ENCODE data around the gene IGF2BP3.

Gene IGF2BP3

GRCh38 chr7:23306936-23307521 is 163.3 kb downstream of the IGF2BP3 start:
- POLR2A ChIA-PET, result no interaction called here
- TF ChIP-seq, protein P1, sequence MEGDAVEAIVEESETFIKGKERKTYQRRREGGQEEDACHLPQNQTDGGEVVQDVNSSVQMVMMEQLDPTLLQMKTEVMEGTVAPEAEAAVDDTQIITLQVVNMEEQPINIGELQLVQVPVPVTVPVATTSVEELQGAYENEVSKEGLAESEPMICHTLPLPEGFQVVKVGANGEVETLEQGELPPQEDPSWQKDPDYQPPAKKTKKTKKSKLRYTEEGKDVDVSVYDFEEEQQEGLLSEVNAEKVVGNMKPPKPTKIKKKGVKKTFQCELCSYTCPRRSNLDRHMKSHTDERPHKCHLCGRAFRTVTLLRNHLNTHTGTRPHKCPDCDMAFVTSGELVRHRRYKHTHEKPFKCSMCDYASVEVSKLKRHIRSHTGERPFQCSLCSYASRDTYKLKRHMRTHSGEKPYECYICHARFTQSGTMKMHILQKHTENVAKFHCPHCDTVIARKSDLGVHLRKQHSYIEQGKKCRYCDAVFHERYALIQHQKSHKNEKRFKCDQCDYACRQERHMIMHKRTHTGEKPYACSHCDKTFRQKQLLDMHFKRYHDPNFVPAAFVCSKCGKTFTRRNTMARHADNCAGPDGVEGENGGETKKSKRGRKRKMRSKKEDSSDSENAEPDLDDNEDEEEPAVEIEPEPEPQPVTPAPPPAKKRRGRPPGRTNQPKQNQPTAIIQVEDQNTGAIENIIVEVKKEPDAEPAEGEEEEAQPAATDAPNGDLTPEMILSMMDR (IDR thresholded peaks at IDR 0.05; ENCODE audit: control extremely low read depth, extremely low read depth, low read depth, missing control alignments), result no peak
- DNase-seq (ENCODE audit: extremely low spot score), result no peak
- CTCF ChIA-PET, result interaction anchor here (1.2 kb wide), 1 partner anchor 30 kb away, joined by 3 read pairs; no protein-coding TSS in a partner anchor

DNA sequence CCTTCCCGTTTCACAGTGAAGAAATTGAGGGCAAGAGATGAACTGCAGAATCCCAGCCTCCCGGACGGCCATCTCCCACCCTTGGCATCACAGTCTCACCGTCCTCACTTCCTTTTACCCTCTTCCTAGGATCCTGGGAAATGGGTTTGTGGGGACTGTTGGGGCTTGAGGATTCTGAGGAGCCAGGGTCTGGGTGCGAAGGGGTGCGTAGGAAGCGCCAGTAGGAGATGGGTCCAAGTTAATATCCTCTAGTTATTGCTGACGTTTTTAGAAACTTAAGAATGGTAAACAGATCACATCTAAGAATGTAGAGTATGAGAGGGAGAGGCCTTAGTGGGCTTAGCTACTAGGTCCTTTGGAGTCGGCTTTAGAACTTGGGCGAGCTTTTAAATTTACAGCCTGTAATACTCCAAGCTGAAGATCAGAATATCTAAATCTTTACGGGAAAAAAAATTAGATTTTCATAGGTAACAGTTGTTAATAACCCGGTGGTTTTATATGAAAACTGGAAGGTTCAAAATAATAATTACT is 170.5 kb downstream of the IGF2BP3 start:
- ChIA-PET POLR2A (no interaction called here), CTCF (interaction anchor here (0.9 to 11.9 kb wide), 6 partner anchors 10 to 130 kb away, joined by 3 to 132 read pairs (median 4); no protein-coding TSS in a partner anchor)
- TF ChIP-seq, protein P1 (IDR thresholded peaks at IDR 0.05; ENCODE audit: control extremely low read depth, extremely low read depth, low read depth, missing control alignments), result no peak
- no peak for DNase-seq (ENCODE audit: extremely low spot score)

DNA sequence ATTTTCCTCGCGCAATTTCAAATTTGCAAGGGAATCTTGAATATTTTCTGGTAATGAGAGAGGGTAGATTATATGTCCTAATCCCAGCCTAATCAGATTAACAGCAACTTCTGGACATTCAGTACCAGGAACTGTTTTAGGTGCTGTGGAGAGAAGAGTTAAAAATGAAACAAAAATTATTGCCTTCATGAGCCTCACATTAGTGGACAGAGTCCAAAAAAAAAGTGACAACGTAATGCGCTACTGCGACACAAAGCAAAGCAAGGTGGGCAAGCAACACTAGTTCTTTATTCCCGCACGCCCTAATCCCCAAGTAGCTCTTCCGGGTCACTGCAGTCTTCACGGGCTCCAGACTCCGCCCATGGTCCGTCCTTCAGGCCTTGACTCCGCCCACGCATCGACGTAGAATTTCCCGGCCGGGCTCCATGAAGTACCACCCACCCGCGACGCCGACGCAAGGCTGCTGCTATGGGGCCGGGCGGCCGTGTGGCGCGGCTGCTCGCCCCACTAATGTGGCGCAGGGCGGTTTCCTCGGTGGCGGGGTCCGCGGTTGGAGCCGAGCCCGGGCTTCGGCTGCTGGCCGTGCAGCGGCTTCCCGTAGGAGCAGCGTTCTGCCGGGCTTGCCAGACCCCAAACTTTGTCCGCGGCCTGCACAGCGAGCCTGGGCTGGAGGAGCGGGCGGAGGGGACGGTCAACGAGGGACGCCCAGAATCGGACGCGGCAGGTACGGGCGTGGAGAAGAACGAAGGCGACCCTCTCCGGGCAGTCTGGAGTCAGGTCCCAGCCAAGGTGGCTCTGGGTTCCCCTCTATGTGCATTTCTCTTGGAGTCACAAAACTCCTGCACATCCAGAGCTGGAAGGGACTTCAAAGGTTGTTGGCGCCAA is 171.2 kb downstream of the IGF2BP3 start, which contains the start of gene MALSU1:
Gene MALSU1, plus strand, starts transcription at position 455 of the 885 bp plus-strand sequence. Its CDS starts 14 bp downstream, at position 469.
- DNase-seq (ENCODE audit: extremely low spot score), result peak; percentile 96
- ChIA-PET POLR2A (interaction anchor here (0.8 to 1.0 kb wide), 3 partner anchors 15 to 1793 kb away, joined by 3 to 6 read pairs (median 3); no protein-coding TSS in a partner anchor), CTCF (interaction anchor here (0.9 to 11.9 kb wide), 4 partner anchors 11 to 131 kb away, joined by 3 to 132 read pairs (median 4); no protein-coding TSS in a partner anchor)
- TF ChIP-seq, protein P1 (IDR thresholded peaks at IDR 0.05; ENCODE audit: control extremely low read depth, extremely low read depth, low read depth, missing control alignments), result no peak

- TF ChIP-seq, protein P1 (IDR thresholded peaks at IDR 0.05; ENCODE audit: control extremely low read depth, extremely low read depth, low read depth, missing control alignments), result no peak
- no peak for DNase-seq (ENCODE audit: extremely low spot score)
- POLR2A ChIA-PET, result interaction anchor here (0.6 to 1.0 kb wide), 4 partner anchors 9 to 1794 kb away, joined by 3 to 6 read pairs (median 3); no protein-coding TSS in a partner anchor
- CTCF ChIA-PET, result interaction anchor here (1.5 to 11.9 kb wide), 2 partner anchors 11 to 24 kb away, joined by 3 to 132 read pairs; no protein-coding TSS in a partner anchor
These were observed 172.0 kb downstream of the IGF2BP3 start for GRCh38 chr7:23298141-23298881.

- TF ChIP-seq, protein P1 (IDR thresholded peaks at IDR 0.05; ENCODE audit: control extremely low read depth, extremely low read depth, low read depth, missing control alignments), result no peak
- POLR2A ChIA-PET, result no interaction called here
- CTCF ChIA-PET, result interaction anchor here (1.1 to 11.9 kb wide), 3 partner anchors 21 to 211 kb away, joined by 3 to 132 read pairs (median 4); no protein-coding TSS in a partner anchor
- no peak for DNase-seq (ENCODE audit: extremely low spot score)
These were observed 174.9 kb downstream of the IGF2BP3 start for GRCh38 chr7:23295401-23295697.
